Measurements from ENCODE around the gene RSAD1. TPM values are rescaled to one million over a fixed set of nuclear protein-coding genes. Genes with fewer than 3 reads are reported as not detected.

The RSAD1 gene
- total and polyA plus RNA-seq, 4 donors, result 10.8 to 22.7 (median 18.6) TPM

DNA sequence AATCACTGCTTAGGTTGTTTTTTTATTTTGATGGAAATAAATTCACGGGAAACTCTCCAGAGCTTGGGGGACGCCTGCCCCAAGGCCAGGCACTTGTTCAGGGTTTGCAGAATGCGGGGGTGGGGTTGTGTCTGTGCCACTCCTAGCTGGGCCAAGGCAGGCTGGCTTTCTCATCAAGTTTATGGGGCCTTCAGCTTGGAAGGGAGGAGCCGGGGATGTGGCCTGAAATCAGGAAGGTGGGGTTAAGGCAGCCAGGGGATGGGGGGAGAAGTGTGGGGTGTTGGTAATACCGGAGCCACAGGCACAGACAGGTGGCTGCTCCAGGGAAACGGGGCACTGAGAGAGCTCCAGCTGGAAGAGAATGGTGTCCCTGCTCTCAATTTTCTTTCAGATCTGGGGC lies 8.2 kb upstream of the RSAD1 start (continued):
- TF ChIP-seq, protein P1, sequence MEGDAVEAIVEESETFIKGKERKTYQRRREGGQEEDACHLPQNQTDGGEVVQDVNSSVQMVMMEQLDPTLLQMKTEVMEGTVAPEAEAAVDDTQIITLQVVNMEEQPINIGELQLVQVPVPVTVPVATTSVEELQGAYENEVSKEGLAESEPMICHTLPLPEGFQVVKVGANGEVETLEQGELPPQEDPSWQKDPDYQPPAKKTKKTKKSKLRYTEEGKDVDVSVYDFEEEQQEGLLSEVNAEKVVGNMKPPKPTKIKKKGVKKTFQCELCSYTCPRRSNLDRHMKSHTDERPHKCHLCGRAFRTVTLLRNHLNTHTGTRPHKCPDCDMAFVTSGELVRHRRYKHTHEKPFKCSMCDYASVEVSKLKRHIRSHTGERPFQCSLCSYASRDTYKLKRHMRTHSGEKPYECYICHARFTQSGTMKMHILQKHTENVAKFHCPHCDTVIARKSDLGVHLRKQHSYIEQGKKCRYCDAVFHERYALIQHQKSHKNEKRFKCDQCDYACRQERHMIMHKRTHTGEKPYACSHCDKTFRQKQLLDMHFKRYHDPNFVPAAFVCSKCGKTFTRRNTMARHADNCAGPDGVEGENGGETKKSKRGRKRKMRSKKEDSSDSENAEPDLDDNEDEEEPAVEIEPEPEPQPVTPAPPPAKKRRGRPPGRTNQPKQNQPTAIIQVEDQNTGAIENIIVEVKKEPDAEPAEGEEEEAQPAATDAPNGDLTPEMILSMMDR (IDR thresholded peaks at IDR 0.05; ENCODE audit: low read depth, low read length, missing input control), result no peak

DNA sequence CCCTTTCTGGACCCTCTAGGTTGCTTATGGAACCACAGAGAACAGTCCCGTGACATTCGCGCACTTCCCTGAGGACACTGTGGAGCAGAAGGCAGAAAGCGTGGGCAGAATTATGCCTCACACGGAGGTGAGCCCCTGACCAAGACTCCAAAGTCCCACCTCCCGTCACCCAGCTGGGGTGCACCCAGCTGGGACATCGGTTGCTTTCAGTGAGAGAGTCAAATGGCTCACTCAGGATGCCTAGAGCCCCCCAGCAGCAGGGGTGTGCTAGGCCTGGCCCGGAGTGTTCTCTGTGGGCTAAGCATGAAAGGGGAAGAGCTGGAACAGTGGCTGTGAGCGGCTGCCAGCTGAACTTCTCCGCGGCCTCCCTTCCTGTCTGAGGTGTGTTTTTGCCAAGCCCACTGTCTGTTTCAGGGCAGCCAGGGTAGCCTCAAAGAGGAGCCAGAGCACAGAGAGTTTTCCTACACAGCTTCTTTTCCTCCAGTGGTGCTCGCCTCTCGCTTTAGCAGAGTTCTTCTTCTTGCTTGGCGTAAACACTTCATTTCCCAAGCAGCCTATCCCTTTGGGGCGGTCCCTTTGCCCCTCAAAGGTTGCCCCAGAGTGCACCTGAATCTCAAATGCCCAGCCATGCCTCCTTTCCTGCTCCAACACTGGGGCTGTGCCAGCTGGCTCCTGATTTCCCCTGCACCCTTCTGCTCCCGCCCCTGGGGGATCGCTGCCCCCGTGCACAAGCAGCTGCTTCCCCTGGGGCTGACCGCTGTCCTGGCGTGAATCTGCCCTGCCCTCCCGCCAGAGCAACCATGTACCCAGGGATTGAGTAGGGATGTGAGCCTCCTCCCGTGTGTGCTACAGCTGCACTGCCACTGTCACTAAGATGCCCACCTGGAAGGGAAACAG lies 7.4 kb upstream of the RSAD1 start:
- WGBS, result 57% methylated on average over 22 of the region's 22 CpGs
- peak overlapping the region in 1 of 2 donors; percentile 35 for H3K27ac ChIP-seq (ENCODE audit: low read depth in 1 of 2, low read length in 2 of 2)
- H3K4me1 ChIP-seq (ENCODE audit: control insufficient read depth in 4 of 4, insufficient read depth in 4 of 4, low read length in 3 of 4), result peaks cover 26 to 82% (median 59%) of the 10 kb centered on the region in 4 donors
- H3K4me3 ChIP-seq (ENCODE audit: low read depth in 1 of 3, low read length in 3 of 3), result no peak overlapping the region
- H3K36me3 ChIP-seq (ENCODE audit: control insufficient read depth in 4 of 4, insufficient read depth in 3 of 4, low read depth in 1 of 4, low read length in 3 of 4), result peaks cover 0 to 6% (median 2%) of the 10 kb centered on the region in 4 donors
- DNase-seq (ENCODE audit: low spot score), result no peak
- TF ChIP-seq HNF4A (conservative IDR thresholded peaks at IDR 0.05) (no peak), FOXA2 (IDR thresholded peaks at IDR 0.05) (no peak), RAD21 (IDR thresholded peaks at IDR 0.05) (no peak), FOXA1 (IDR thresholded peaks at IDR 0.05) (no peak), TAF1 (conservative IDR thresholded peaks at IDR 0.05) (no peak), JUND (IDR thresholded peaks at IDR 0.05) (no peak), EGR1 (IDR thresholded peaks at IDR 0.05; ENCODE audit: low read depth in 2 of 2) (no peak), RXRA (IDR thresholded peaks at IDR 0.05) (no peak), GABPA (IDR thresholded peaks at IDR 0.05 in 1 of 2, conservative IDR thresholded peaks at IDR 0.05 in 1 of 2) (no peak), HNF4G (IDR thresholded peaks at IDR 0.05) (no peak), SP1 (IDR thresholded peaks at IDR 0.05) (no peak), YY1 (IDR thresholded peaks at IDR 0.05) (no peak), NR2F2 (IDR thresholded peaks at IDR 0.05) (no peak)
- TF ChIP-seq, protein P2, sequence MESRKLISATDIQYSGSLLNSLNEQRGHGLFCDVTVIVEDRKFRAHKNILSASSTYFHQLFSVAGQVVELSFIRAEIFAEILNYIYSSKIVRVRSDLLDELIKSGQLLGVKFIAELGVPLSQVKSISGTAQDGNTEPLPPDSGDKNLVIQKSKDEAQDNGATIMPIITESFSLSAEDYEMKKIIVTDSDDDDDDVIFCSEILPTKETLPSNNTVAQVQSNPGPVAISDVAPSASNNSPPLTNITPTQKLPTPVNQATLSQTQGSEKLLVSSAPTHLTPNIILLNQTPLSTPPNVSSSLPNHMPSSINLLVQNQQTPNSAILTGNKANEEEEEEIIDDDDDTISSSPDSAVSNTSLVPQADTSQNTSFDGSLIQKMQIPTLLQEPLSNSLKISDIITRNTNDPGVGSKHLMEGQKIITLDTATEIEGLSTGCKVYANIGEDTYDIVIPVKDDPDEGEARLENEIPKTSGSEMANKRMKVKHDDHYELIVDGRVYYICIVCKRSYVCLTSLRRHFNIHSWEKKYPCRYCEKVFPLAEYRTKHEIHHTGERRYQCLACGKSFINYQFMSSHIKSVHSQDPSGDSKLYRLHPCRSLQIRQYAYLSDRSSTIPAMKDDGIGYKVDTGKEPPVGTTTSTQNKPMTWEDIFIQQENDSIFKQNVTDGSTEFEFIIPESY (IDR thresholded peaks at IDR 0.05), result no peak
- TF ChIP-seq, protein P3, sequence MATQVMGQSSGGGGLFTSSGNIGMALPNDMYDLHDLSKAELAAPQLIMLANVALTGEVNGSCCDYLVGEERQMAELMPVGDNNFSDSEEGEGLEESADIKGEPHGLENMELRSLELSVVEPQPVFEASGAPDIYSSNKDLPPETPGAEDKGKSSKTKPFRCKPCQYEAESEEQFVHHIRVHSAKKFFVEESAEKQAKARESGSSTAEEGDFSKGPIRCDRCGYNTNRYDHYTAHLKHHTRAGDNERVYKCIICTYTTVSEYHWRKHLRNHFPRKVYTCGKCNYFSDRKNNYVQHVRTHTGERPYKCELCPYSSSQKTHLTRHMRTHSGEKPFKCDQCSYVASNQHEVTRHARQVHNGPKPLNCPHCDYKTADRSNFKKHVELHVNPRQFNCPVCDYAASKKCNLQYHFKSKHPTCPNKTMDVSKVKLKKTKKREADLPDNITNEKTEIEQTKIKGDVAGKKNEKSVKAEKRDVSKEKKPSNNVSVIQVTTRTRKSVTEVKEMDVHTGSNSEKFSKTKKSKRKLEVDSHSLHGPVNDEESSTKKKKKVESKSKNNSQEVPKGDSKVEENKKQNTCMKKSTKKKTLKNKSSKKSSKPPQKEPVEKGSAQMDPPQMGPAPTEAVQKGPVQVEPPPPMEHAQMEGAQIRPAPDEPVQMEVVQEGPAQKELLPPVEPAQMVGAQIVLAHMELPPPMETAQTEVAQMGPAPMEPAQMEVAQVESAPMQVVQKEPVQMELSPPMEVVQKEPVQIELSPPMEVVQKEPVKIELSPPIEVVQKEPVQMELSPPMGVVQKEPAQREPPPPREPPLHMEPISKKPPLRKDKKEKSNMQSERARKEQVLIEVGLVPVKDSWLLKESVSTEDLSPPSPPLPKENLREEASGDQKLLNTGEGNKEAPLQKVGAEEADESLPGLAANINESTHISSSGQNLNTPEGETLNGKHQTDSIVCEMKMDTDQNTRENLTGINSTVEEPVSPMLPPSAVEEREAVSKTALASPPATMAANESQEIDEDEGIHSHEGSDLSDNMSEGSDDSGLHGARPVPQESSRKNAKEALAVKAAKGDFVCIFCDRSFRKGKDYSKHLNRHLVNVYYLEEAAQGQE (IDR thresholded peaks at IDR 0.05), result no peak
- TF ChIP-seq, protein P1 (IDR thresholded peaks at IDR 0.05; ENCODE audit: low read depth, low read length, missing input control), result no peak
- TF ChIP-seq, protein P4, sequence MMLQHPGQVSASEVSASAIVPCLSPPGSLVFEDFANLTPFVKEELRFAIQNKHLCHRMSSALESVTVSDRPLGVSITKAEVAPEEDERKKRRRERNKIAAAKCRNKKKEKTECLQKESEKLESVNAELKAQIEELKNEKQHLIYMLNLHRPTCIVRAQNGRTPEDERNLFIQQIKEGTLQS (IDR thresholded peaks at IDR 0.05), result no peak
- TF ChIP-seq, protein P5, sequence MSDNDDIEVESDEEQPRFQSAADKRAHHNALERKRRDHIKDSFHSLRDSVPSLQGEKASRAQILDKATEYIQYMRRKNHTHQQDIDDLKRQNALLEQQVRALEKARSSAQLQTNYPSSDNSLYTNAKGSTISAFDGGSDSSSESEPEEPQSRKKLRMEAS (IDR thresholded peaks at IDR 0.05), result no peak
- no peaks in the 10 kb centered on the region for H3K27me3 ChIP-seq (ENCODE audit: control insufficient read depth in 4 of 4, insufficient read depth in 4 of 4, low read length in 3 of 4)
- no peaks in the 10 kb centered on the region for H3K9me3 ChIP-seq (ENCODE audit: control insufficient read depth in 4 of 4, low read length in 3 of 4)
- no peak overlapping the region for H3K9ac ChIP-seq (ENCODE audit: low read depth in 1 of 2, low read length in 2 of 2)

Data from liver (tissue), 9 donors.